DOHH2 (cell line): Measurements from ENCODE around the gene HMGCLL1.

Experiments used
- EZH2phosphoT487 ChIP-seq: fragments of 200-600 bp; sonication (generic); IDR thresholded peaks from 2 replicates; pipeline ENCODE4 v1.6.1; 2017; ENCODE audit warnings: borderline replicate concordance, mild to moderate bottlenecking, antibody characterized with exemption, low read length, moderate library complexity, mixed read lengths
- TF ChIP-seq, protein P1 (sequence below): fragments of 200-600 bp; sonication (generic); IDR thresholded peaks from one replicate; pipeline ENCODE4 v1.5.1; 2014; ENCODE audit warnings: antibody characterized with exemption, mild to moderate bottlenecking, low read depth, low read length; ENCODE audit not compliant: poor library complexity, severe bottlenecking

GRCh38 chr6:55621244-55621643 lies 42.3 kb upstream of the HMGCLL1 start:
- TF ChIP-seq, protein P1, sequence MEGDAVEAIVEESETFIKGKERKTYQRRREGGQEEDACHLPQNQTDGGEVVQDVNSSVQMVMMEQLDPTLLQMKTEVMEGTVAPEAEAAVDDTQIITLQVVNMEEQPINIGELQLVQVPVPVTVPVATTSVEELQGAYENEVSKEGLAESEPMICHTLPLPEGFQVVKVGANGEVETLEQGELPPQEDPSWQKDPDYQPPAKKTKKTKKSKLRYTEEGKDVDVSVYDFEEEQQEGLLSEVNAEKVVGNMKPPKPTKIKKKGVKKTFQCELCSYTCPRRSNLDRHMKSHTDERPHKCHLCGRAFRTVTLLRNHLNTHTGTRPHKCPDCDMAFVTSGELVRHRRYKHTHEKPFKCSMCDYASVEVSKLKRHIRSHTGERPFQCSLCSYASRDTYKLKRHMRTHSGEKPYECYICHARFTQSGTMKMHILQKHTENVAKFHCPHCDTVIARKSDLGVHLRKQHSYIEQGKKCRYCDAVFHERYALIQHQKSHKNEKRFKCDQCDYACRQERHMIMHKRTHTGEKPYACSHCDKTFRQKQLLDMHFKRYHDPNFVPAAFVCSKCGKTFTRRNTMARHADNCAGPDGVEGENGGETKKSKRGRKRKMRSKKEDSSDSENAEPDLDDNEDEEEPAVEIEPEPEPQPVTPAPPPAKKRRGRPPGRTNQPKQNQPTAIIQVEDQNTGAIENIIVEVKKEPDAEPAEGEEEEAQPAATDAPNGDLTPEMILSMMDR = no peak
- TF ChIP-seq EZH2phosphoT487 = no peak
